Lower leg skin (tissue), 3 donors: ENCODE data around the gene CTRL.

Source experiments
- CTCF ChIP-seq, 3 donors: fragments of 450-650 bp; IDR thresholded peaks; one replicate each; pipeline ENCODE4 v1.5.1; 2016; ENCODE audit warnings: antibody characterized with exemption in 3 of 3, mild to moderate bottlenecking in 3 of 3, moderate library complexity in 2 of 3
- POLR2A ChIP-seq, 2 donors: fragments of 450-650 bp; IDR thresholded peaks; one replicate each; pipeline ENCODE4 v1.6.1; 2016 to 2017; ENCODE audit warnings: antibody characterized with exemption in 2 of 2, mild to moderate bottlenecking in 1 of 2, moderate library complexity in 1 of 2

- TF ChIP-seq CTCF (IDR thresholded peaks at IDR 0.05) (no peak), POLR2A (IDR thresholded peaks at IDR 0.05) (no peak)
These were observed 16.4 kb upstream of the CTRL start for GRCh38 chr16:67948015-67948414.
